ENCODE data around the gene PDE8B. TPM values are rescaled to one million over a fixed set of nuclear protein-coding genes. Genes with fewer than 3 reads are reported as not detected.

Gene PDE8B
- total RNA-seq, 1 donor from 2014 or later: not detected

DNA sequence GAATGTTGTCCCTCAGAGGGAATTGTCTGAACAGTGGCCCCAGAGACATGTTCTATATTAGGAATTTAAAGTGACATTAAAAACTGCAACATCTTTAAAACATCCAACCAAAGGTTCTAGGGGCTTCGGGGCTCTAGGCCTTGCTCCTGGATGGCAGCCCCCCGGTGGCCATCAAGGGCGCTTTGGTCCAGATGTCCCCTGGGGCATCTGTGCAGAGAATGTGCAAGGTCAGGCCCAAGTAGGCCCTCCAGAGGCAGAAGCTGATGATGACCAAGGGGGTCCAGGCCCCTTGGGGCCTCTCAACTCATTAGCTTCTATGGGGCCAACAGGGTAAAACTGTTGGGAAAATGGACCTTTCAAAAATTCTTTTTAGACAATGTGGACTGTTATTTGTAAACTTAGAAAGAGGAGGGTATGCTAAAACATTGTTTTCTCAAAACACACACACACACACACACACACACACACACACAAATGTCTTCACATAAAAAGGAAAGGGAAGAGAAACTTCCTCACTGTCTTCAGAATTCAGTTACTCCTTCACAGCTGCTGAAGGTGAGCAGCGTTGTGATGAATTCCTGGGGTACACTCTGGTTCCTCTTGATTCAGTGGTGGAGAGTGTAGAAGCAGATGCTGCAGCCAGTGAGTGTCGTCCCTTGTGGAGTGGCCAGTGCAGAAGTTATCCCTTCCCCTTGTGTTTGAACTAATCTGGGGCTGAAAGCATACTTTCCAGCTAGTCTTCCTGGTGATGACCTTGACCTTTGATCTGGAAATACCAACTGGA, 156.4 kb downstream of the PDE8B start:
- Mint-ChIP-seq H3K4me3 (no peak overlapping the region), H3K4me1 (no peaks in the 10 kb centered on the region), H3K27me3 (no peaks in the 10 kb centered on the region), H3K9me3 (no peaks in the 10 kb centered on the region), H3K27ac (no peak overlapping the region), H3K36me3 (ENCODE audit: low read depth) (no peaks in the 10 kb centered on the region)
- intact Hi-C loops (cut with micrococcal nuclease): no loop called here
- POLR2A ChIA-PET: no interaction called here
- DNase-seq: no peak
- CTCF ChIA-PET: no interaction called here
- ATAC-seq (ENCODE audit: low read depth): no peak
- TF ChIP-seq, protein P1, sequence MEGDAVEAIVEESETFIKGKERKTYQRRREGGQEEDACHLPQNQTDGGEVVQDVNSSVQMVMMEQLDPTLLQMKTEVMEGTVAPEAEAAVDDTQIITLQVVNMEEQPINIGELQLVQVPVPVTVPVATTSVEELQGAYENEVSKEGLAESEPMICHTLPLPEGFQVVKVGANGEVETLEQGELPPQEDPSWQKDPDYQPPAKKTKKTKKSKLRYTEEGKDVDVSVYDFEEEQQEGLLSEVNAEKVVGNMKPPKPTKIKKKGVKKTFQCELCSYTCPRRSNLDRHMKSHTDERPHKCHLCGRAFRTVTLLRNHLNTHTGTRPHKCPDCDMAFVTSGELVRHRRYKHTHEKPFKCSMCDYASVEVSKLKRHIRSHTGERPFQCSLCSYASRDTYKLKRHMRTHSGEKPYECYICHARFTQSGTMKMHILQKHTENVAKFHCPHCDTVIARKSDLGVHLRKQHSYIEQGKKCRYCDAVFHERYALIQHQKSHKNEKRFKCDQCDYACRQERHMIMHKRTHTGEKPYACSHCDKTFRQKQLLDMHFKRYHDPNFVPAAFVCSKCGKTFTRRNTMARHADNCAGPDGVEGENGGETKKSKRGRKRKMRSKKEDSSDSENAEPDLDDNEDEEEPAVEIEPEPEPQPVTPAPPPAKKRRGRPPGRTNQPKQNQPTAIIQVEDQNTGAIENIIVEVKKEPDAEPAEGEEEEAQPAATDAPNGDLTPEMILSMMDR (IDR thresholded peaks at IDR 0.05): no peak

DNA sequence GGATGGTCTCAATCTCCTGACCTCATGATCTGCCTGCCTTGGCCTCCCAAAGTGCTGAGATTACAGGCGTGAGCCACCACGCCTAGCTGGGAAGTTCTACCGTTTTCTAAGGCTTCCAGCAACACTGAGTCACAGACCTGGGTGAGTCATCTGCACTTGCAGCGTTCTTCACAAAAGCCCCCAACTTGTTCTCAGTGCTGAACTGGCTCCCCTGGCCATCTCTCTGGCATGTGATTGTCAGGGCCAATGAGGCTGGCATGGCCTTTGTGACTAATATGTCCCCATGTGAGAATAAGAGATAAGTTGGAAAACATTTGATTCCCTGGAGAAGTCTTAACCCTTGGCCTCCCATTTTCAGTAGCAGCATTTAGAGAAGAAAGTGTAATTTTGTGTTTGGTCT, 157.3 kb downstream of the PDE8B start:
- ChIA-PET CTCF (no interaction called here), POLR2A (no interaction called here)
- ATAC-seq (ENCODE audit: low read depth) (no peak), DNase-seq (no peak)
- Mint-ChIP-seq H3K27me3 (no peaks in the 10 kb centered on the region), H3K9me3 (no peaks in the 10 kb centered on the region), H3K36me3 (ENCODE audit: low read depth) (no peaks in the 10 kb centered on the region), H3K4me3 (no peak overlapping the region), H3K4me1 (no peaks in the 10 kb centered on the region), H3K27ac (no peak overlapping the region)
- TF ChIP-seq, protein P1 (IDR thresholded peaks at IDR 0.05): no peak
- intact Hi-C loops (cut with micrococcal nuclease): no loop called here

DNA sequence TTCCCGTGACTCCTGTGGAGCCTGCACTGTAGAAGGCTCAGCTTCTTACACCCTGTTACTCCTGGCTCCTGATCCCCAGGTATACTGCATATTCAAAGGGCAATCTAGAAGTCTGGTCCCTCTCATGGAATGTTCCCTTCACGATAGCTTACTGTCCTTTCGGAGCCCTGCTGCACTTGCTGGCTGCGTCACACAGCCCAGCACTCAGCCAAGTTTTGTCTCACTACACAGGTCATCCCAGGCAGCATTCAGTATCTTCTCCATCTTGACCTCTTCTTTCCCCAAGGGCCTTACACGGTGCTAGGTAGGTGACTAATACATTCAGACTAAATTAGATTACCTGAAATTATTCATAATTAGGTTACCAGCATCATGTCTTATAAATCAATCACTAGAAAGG, 157.9 kb downstream of the PDE8B start:
- ChIA-PET POLR2A (no interaction called here), CTCF (no interaction called here)
- no peaks in the 10 kb centered on the region for H3K9me3 Mint-ChIP-seq
- TF ChIP-seq, protein P1 (IDR thresholded peaks at IDR 0.05): no peak
- H3K27me3 Mint-ChIP-seq: no peaks in the 10 kb centered on the region
- intact Hi-C loops (cut with micrococcal nuclease): no loop called here
- H3K27ac Mint-ChIP-seq: no peak overlapping the region
- no peak for ATAC-seq (ENCODE audit: low read depth)
- no peak for DNase-seq
- no peaks in the 10 kb centered on the region for H3K36me3 Mint-ChIP-seq (ENCODE audit: low read depth)
- H3K4me1 Mint-ChIP-seq: no peaks in the 10 kb centered on the region
- no peak overlapping the region for H3K4me3 Mint-ChIP-seq

DNA sequence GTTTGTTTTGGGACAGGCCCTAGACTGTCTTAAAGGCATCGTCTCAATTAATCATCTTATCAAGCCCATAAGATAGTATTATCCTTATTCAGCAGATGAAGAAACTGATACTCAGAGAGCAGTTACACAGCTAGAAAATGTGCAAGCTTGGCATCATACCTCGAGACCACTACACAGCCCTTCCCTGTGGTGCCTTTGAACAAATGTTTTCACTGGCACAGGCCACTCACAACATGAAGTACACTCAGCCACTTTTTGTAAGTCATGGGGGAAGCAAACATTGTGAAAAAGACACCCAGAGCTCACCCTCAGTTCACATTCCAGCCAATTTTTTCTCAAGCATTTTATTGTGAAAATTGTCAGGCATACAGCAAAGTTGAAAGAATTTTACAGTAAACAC, 159.1 kb downstream of the PDE8B start:
- H3K27me3 Mint-ChIP-seq: no peaks in the 10 kb centered on the region
- CTCF ChIA-PET: no interaction called here
- H3K4me1 Mint-ChIP-seq: no peaks in the 10 kb centered on the region
- H3K9me3 Mint-ChIP-seq: no peaks in the 10 kb centered on the region
- H3K4me3 Mint-ChIP-seq: no peak overlapping the region
- no peak for ATAC-seq (ENCODE audit: low read depth)
- no peak for DNase-seq
- intact Hi-C loops (cut with micrococcal nuclease): no loop called here
- no peak overlapping the region for H3K27ac Mint-ChIP-seq
- TF ChIP-seq, protein P1 (IDR thresholded peaks at IDR 0.05): no peak
- POLR2A ChIA-PET: no interaction called here
- no peaks in the 10 kb centered on the region for H3K36me3 Mint-ChIP-seq (ENCODE audit: low read depth)

DNA sequence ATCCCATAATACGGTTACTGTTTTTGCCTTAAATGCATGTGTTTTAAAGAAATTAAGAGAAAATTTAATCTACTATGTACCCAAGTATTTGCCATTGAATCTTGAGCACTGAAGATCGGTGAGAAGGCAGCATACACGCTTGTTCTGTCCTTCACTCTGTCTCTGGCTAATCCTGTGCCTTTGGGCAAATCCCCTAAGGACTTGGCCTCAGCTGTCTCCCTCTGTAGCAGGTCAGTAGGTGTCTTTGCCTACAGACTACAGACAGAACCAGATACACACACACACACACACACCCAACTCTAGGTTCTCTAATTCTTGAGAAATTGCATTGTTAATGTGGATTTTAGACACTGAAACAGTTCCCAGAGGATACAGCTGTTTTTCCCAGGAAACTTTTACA, 164.2 kb downstream of the PDE8B start:
- H3K27me3 Mint-ChIP-seq: no peaks in the 10 kb centered on the region
- no peak overlapping the region for H3K27ac Mint-ChIP-seq
- intact Hi-C loops (cut with micrococcal nuclease): no loop called here
- ATAC-seq (ENCODE audit: low read depth) (no peak), DNase-seq (no peak)
- H3K4me1 Mint-ChIP-seq: peaks cover 4% of the 10 kb centered on the region
- CTCF ChIA-PET: no interaction called here
- no peaks in the 10 kb centered on the region for H3K36me3 Mint-ChIP-seq (ENCODE audit: low read depth)
- TF ChIP-seq, protein P1 (IDR thresholded peaks at IDR 0.05): no peak
- POLR2A ChIA-PET: no interaction called here
- H3K9me3 Mint-ChIP-seq: no peaks in the 10 kb centered on the region
- H3K4me3 Mint-ChIP-seq: no peak overlapping the region

Measured in activated B cell treated with CpG ODN at 0.5 μM for 24 hours (primary cell).